HEK293 (cell line): ENCODE results near the gene TLNRD1.

Source experiments
- TCF7L2 ChIP-seq: IDR thresholded peaks from 2 replicates; pipeline ENCODE4 v1.6.1; 2011; ENCODE audit warnings: low read depth, mild to moderate bottlenecking, inconsistent platforms, low read length, moderate library complexity, borderline replicate concordance
- ZNF837 ChIP-seq: fragments of 450-650 bp; formaldehyde crosslinking; IDR thresholded peaks from 2 replicates; pipeline ENCODE4 v1.5.1; 2016; ENCODE audit warnings: missing biosample characterization, missing genetic modification characterization
- TF ChIP-seq, protein P1 (sequence below): fragments of 450-650 bp; formaldehyde crosslinking; IDR thresholded peaks from 2 replicates; pipeline ENCODE4 v1.5.1; 2016; ENCODE audit warnings: missing biosample characterization, missing genetic modification characterization, low read depth
- TF ChIP-seq, protein P2 (sequence below): fragments of 450-650 bp; formaldehyde crosslinking; IDR thresholded peaks from 2 replicates; pipeline ENCODE4 v1.5.1; 2016; ENCODE audit warnings: missing biosample characterization, missing genetic modification characterization
- TF ChIP-seq, protein P3 (sequence below): fragments of 450-650 bp; formaldehyde crosslinking; IDR thresholded peaks from 2 replicates; pipeline ENCODE4 v1.5.1; 2016; ENCODE audit warnings: missing biosample characterization, missing genetic modification characterization

DNA sequence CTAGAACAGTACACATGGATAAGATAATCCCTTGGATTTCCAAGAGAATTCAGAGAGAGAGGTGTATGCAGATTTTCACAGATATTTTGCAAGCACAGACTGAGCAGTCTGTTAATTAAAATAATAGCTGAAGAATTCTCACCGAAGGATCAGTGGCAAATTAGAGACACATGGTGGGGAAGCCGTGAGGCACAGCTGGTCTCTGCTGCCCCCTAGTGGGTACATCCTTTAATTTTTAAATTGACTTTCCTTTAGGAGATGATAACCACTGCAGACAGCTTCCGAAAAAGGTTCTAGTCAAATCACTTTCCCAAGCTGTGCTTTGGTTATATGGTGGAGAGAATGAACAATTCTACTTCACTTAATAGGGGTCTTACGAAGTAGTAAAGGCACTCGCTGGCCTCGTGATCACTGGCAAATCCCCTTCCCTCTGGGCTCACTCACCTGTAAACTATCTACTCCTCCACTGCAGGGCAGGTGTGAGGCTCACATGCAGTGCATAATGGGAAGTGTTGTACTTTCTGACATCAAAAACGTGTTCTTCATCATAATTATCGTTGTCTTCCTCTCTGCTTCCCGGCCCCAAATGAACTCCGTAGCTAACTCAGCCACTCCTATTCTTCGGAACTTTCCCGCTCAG is 30.6 kb upstream of the TLNRD1 start:
- TF ChIP-seq, protein P1, sequence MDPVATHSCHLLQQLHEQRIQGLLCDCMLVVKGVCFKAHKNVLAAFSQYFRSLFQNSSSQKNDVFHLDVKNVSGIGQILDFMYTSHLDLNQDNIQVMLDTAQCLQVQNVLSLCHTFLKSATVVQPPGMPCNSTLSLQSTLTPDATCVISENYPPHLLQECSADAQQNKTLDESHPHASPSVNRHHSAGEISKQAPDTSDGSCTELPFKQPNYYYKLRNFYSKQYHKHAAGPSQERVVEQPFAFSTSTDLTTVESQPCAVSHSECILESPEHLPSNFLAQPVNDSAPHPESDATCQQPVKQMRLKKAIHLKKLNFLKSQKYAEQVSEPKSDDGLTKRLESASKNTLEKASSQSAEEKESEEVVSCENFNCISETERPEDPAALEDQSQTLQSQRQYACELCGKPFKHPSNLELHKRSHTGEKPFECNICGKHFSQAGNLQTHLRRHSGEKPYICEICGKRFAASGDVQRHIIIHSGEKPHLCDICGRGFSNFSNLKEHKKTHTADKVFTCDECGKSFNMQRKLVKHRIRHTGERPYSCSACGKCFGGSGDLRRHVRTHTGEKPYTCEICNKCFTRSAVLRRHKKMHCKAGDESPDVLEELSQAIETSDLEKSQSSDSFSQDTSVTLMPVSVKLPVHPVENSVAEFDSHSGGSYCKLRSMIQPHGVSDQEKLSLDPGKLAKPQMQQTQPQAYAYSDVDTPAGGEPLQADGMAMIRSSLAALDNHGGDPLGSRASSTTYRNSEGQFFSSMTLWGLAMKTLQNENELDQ (tag by site-specific recombination), result no peak
- TF ChIP-seq, protein P2, sequence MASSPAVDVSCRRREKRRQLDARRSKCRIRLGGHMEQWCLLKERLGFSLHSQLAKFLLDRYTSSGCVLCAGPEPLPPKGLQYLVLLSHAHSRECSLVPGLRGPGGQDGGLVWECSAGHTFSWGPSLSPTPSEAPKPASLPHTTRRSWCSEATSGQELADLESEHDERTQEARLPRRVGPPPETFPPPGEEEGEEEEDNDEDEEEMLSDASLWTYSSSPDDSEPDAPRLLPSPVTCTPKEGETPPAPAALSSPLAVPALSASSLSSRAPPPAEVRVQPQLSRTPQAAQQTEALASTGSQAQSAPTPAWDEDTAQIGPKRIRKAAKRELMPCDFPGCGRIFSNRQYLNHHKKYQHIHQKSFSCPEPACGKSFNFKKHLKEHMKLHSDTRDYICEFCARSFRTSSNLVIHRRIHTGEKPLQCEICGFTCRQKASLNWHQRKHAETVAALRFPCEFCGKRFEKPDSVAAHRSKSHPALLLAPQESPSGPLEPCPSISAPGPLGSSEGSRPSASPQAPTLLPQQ (tag by site-specific recombination), result no peak
- TF ChIP-seq, protein P3, sequence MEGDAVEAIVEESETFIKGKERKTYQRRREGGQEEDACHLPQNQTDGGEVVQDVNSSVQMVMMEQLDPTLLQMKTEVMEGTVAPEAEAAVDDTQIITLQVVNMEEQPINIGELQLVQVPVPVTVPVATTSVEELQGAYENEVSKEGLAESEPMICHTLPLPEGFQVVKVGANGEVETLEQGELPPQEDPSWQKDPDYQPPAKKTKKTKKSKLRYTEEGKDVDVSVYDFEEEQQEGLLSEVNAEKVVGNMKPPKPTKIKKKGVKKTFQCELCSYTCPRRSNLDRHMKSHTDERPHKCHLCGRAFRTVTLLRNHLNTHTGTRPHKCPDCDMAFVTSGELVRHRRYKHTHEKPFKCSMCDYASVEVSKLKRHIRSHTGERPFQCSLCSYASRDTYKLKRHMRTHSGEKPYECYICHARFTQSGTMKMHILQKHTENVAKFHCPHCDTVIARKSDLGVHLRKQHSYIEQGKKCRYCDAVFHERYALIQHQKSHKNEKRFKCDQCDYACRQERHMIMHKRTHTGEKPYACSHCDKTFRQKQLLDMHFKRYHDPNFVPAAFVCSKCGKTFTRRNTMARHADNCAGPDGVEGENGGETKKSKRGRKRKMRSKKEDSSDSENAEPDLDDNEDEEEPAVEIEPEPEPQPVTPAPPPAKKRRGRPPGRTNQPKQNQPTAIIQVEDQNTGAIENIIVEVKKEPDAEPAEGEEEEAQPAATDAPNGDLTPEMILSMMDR (tag by site-specific recombination), result peak; percentile 42; the same call in 1 of the 2 replicates
- TF ChIP-seq TCF7L2, result no peak
- TF ChIP-seq ZNF837 (tag by site-specific recombination), result no peak
